A673 (cell line): ENCODE results near the gene FAM151B. TPM values are rescaled to one million over a fixed set of nuclear protein-coding genes. Genes with fewer than 3 reads are reported as not detected.

Source experiments
- BruUV-seq: library from RNA; stranded (reverse); fragments of 400-500 nt; replicated peaks from 2 replicates; lab custom pipeline; 2021; lab: Mats Ljungman, UMichigan
- CTCF ChIA-PET: fragments of 300-600 bp; sonication (Branson Sonifier 250); formaldehyde crosslinking; loops from one replicate; lab custom pipeline; 2022; ENCODE audit warnings: antibody characterized with exemption; lab: Charles Lee
- POLR2A ChIA-PET: fragments of 300-600 bp; sonication (Branson Sonifier 250); formaldehyde crosslinking; loops from one replicate; lab custom pipeline; 2022; ENCODE audit warnings: antibody characterized with exemption; ENCODE audit not compliant: low non-redundant PET; lab: Charles Lee
- DNase-seq: peaks from one replicate; pipeline ENCODE4 v3.0.0-alpha.2; 2015; ENCODE audit warnings: low spot score
- H3K27ac ChIP-seq: fragments of 200-600 bp; sonication (generic); 2 replicates; pipeline ENCODE4 v1.5.1; 2016; ENCODE audit warnings: mixed run types, low read depth, mild to moderate bottlenecking, mixed read lengths, antibody characterized with exemption, low read length; ENCODE audit not compliant: poor library complexity, severe bottlenecking
- H3K27me3 ChIP-seq: fragments of 200-600 bp; sonication (generic); replicated peaks from 2 replicates; pipeline ENCODE4 v1.6.1; 2017; ENCODE audit warnings: mixed run types, low read depth, mild to moderate bottlenecking, mixed read lengths, antibody characterized with exemption, low read length; ENCODE audit not compliant: insufficient read depth, poor library complexity
- H3K36me3 ChIP-seq: fragments of 200-600 bp; sonication (generic); 2 replicates; pipeline ENCODE4 v1.6.1; 2016; ENCODE audit warnings: mixed run types, mild to moderate bottlenecking, mixed read lengths, antibody characterized with exemption, low read length; ENCODE audit not compliant: insufficient read depth, poor library complexity, severe bottlenecking
- H3K4me1 ChIP-seq: fragments of 200-600 bp; sonication (generic); 2 replicates; pipeline ENCODE4 v1.6.1; 2017; ENCODE audit warnings: mixed run types, mild to moderate bottlenecking, mixed read lengths, antibody characterized with exemption, low read length; ENCODE audit not compliant: insufficient read depth, poor library complexity, severe bottlenecking
- H3K4me3 ChIP-seq: fragments of 200-600 bp; sonication (generic); 2 replicates; pipeline ENCODE4 v1.5.1; 2016; ENCODE audit warnings: low read depth, mixed run types, mild to moderate bottlenecking, mixed read lengths, low read length; ENCODE audit not compliant: poor library complexity, severe bottlenecking
- H3K9me3 ChIP-seq: fragments of 200-600 bp; sonication (generic); 2 replicates; pipeline ENCODE4 v1.6.1; 2016; ENCODE audit warnings: mixed run types, low read depth, mild to moderate bottlenecking, mixed read lengths, antibody characterized with exemption, low read length; ENCODE audit not compliant: poor library complexity, severe bottlenecking
- CTCF ChIP-seq: fragments of 300-800, 200-600 bp; sonication (generic); conservative IDR thresholded peaks from 2 replicates; pipeline ENCODE4 v1.5.1; 2017; ENCODE audit warnings: low read depth, mild to moderate bottlenecking, antibody characterized with exemption, low read length, moderate library complexity, mixed read lengths
- EZH2 ChIP-seq: fragments of 200-600 bp; sonication (generic); IDR thresholded peaks from 2 replicates; pipeline ENCODE4 v1.6.1; 2017; ENCODE audit warnings: borderline replicate concordance, low read depth, mild to moderate bottlenecking, mixed read lengths, antibody characterized with exemption, low read length; ENCODE audit not compliant: poor library complexity, severe bottlenecking
- intact Hi-C: fragments of 100-400 bp; cut with micrococcal nuclease; formaldehyde crosslinking; loops from one replicate; pipeline ENCODE4 v1.10.0; 2022; ENCODE audit not compliant: unreplicated experiment
- total RNA-seq: library from RNA; stranded (reverse); gene quantifications from 2 replicates; pipeline ENCODE4 v1.2.3, GENCODE V29; 2021

FAM151B gene
- total RNA-seq, 1 experiment from 2014 or later: 4.0 TPM

- no peaks in the 10 kb centered on the region for H3K4me1 ChIP-seq
- H3K9me3 ChIP-seq: no peaks in the 10 kb centered on the region
- intact Hi-C loops: no loop called here
- peak; percentile 9 for DNase-seq
- H3K36me3 ChIP-seq: no peaks in the 10 kb centered on the region
- TF ChIP-seq CTCF: no peak
- no peak for TF ChIP-seq EZH2
- no peak overlapping the region for H3K27ac ChIP-seq
- CTCF ChIA-PET: no interaction called here
- no peak overlapping the region for H3K4me3 ChIP-seq
- no TSS peak for BruUV-seq
- POLR2A ChIA-PET: no interaction called here
- no peaks in the 10 kb centered on the region for H3K27me3 ChIP-seq
These were observed 28.9 kb downstream of the FAM151B start for GRCh38 chr5:80516826-80517225.

DNA sequence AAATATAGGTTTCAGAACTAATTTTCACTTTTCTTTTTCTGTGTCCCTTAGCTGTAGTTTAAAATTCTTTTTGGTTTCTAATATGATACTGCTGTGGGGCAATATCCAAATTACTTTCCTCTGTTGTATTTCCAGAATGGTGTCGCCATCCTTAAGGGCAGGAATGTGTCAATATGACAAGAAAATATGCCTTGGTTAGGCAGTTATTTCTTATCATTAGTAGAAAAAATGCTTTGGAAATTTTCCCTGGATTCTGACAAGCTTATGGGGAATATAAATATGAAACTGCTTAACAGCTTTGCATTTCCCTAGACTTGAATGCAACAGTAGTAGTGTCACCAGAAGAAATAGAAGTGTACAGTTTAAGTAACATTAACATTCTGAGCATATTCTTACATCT lies 52.8 kb downstream of the FAM151B start:
- no peaks in the 10 kb centered on the region for H3K9me3 ChIP-seq
- H3K27ac ChIP-seq: no peak overlapping the region
- no peak overlapping the region for H3K4me3 ChIP-seq
- intact Hi-C loops: no loop called here
- no peaks in the 10 kb centered on the region for H3K27me3 ChIP-seq
- TF ChIP-seq EZH2: no peak
- no peak for TF ChIP-seq CTCF
- no peak for DNase-seq
- CTCF ChIA-PET: no interaction called here
- H3K36me3 ChIP-seq: no peaks in the 10 kb centered on the region
- H3K4me1 ChIP-seq: peaks cover 13% of the 10 kb centered on the region
- BruUV-seq: no TSS peak
- POLR2A ChIA-PET: no interaction called here

GRCh38 chr5:80541392-80541791 lies 53.5 kb downstream of the FAM151B start:
- H3K4me3 ChIP-seq: no peak overlapping the region
- ChIA-PET POLR2A (interaction anchor here (0.7 kb wide), 1 partner anchor 1227 kb away, joined by 3 read pairs; no protein-coding TSS in a partner anchor), CTCF (no interaction called here)
- peaks cover 13% of the 10 kb centered on the region for H3K4me1 ChIP-seq
- no peak overlapping the region for H3K27ac ChIP-seq
- DNase-seq: no peak
- no peaks in the 10 kb centered on the region for H3K36me3 ChIP-seq
- no peak for TF ChIP-seq CTCF
- no peak for TF ChIP-seq EZH2
- no peaks in the 10 kb centered on the region for H3K27me3 ChIP-seq
- no TSS peak for BruUV-seq
- no peaks in the 10 kb centered on the region for H3K9me3 ChIP-seq
- intact Hi-C loops: no loop called here
